ENCODE data around the gene VSNL1. TPM values are rescaled to one million over a fixed set of nuclear protein-coding genes. Genes with fewer than 3 reads are reported as not detected.
A peak's percentile ranks its signal among the peaks of the same experiment; 100 is the strongest.

The VSNL1 gene
- total and polyA plus RNA-seq, 11 donors: 2.6 to 26.3 (median 19.3) TPM

DNA sequence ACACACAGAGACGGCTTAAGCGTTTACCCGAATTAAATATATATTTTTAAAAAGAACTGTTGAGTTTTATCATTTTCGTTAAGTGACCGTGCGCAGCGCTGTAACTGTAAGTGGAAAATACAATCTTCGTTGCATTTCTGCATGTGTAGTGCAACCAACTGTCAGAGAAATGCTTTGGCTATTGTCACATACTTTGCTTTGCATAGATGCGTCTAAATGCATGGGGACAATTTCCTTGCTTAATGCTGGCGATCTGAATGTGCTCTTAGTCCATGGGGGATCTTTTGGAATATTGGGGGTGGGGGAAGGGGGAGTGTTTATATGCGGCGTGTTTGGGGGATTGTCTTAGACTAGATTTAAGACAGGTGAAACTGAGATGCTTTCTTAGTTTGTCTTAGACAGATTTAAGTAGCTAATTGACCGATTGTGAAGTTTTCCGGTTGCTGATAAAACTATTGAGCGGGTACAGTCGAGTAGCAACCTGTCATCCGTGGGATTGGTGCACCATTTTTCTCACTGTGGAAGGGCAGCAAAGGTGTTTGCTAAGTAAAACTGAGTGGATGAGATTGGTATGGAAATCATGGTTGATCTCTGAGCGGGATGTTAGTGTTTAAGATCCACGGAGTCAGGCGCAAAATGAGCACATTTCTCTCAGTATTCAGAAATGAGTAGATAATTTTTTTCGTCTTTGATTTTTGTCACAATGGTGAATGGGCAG is 476 bp downstream of the VSNL1 start:
- H3K4me1 ChIP-seq: peaks cover 0 to 13% (median 2%) of the 10 kb centered on the region in 12 donors
- 1 to 3% (median 2%) methylated on average over 21 of the region's 21 CpGs for WGBS, 4 donors
- peak overlapping the region; percentile 42 to 72 (median 57) for H3K4me3 ChIP-seq
- peak overlapping the region in 10 of 12 donors; percentile 79 to 93 (median 84) for H3K27ac ChIP-seq
- no peak for ATAC-seq
- no peaks in the 10 kb centered on the region for H3K9me3 ChIP-seq
- TF ChIP-seq POLR2A (IDR thresholded peaks at IDR 0.05) (no peak), CTCF (IDR thresholded peaks at IDR 0.05) (no peak)
- intact Hi-C loops (cut with DNase I): loop anchor here in 4 of 10 donors (5.0 to 10.0 kb wide), 3 partner anchors 104 to 121 kb away; no protein-coding TSS in a partner anchor
- DNase-seq: no peak
- H3K27me3 ChIP-seq: peaks cover 0 to 74% (median 26%) of the 10 kb centered on the region in 9 donors
- H3K36me3 ChIP-seq: no peaks in the 10 kb centered on the region

DNA sequence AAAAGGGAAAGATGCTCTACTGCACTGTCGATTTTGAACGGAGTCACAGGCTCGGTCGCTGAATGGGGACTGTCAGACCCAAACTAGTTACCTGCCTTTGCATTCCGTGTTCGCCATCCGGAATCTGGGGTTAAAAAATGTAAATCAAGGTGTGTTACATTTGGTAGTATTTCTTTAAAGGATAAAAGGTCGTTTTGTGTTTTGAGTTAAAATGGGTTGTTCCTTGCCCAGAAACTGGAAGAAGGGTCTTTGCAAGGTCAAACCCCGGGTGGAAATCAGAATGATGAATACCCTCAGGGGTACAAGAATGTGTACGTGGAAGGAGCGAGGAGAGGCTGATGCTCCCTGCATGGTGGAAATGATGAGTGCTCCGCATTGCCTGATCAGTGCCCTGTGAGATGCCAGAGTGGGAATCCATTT is 1.0 kb downstream of the VSNL1 start:
- intact Hi-C loops (cut with DNase I): loop anchor here in 4 of 10 donors (5.0 to 10.0 kb wide), 3 partner anchors 103 to 121 kb away; no protein-coding TSS in a partner anchor
- 7 to 8% (median 7%) methylated on average over 12 of the region's 12 CpGs for WGBS, 4 donors
- Histone ChIP-seq H3K27me3 (peaks cover 0 to 72% (median 28%) of the 10 kb centered on the region in 9 donors), H3K36me3 (no peaks in the 10 kb centered on the region), H3K9me3 (no peaks in the 10 kb centered on the region), H3K27ac (no peak overlapping the region), H3K4me3 (peak overlapping the region; percentile 42 to 72 (median 57)), H3K4me1 (peaks cover 0 to 13% (median 2%) of the 10 kb centered on the region in 12 donors)
- TF ChIP-seq CTCF (IDR thresholded peaks at IDR 0.05): no peak
- no peak for TF ChIP-seq POLR2A (IDR thresholded peaks at IDR 0.05)
- ATAC-seq (no peak), DNase-seq (no peak)

DNA sequence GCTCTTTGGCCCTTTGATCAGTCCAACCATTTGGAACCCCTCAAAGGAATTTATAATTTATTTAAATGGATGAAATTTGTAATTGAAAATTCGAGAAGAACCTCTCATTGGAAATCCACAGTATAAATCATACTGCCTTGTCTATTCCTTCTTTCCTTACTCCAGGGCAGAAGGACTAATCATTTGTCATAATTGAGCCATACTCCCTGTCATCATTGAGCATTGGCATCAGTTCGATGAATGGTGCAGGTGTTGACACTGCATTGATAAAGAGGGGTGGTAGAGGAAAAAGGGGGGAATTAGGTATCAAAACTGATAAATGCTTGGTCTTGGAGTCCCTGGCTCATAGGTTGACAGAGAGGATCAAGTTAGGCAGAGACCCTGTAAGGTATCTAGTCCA is 2.0 kb downstream of the VSNL1 start:
- H3K4me1 ChIP-seq: peaks cover 0 to 13% (median 2%) of the 10 kb centered on the region in 12 donors
- no peaks in the 10 kb centered on the region for H3K9me3 ChIP-seq
- intact Hi-C loops (cut with DNase I): loop anchor here in 4 of 10 donors (5.0 to 10.0 kb wide), 3 partner anchors 102 to 120 kb away; no protein-coding TSS in a partner anchor
- no peak for ATAC-seq
- H3K36me3 ChIP-seq: no peaks in the 10 kb centered on the region
- TF ChIP-seq CTCF (IDR thresholded peaks at IDR 0.05): no peak
- no peak for TF ChIP-seq POLR2A (IDR thresholded peaks at IDR 0.05)
- WGBS, 4 donors: 70 to 82% (median 79%) methylated on average over 2 of the region's 2 CpGs
- no peak overlapping the region for H3K4me3 ChIP-seq
- no peak for DNase-seq
- no peak overlapping the region for H3K27ac ChIP-seq
- peaks cover 0 to 62% (median 28%) of the 10 kb centered on the region in 9 donors for H3K27me3 ChIP-seq

DNA sequence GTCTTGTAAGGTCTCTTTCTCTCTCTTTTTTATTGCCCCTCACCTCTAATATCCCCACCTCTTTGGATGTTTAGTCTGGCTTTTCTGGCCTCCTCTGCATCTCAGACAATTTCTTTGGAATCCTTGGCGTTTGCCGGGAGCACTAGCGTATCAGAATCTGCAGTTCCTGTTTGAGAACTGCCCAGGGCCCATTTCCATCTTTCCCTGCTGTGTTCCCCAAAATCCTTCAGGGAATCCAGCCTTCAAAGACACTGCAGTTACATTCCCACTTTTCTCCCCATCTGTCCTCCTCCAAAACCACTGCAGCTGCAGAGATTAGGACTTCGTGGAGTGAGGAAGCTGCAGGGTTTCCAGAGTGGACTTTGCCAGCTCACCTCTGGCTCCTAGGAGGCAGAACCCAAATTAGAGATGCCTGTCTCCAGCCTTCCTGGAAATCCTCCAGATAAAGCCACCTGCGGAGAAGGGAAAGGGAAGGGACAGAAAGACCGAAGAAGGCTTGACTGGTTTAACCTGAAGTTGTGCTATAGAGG is 2.7 kb downstream of the VSNL1 start:
- TF ChIP-seq CTCF (IDR thresholded peaks at IDR 0.05) (no peak), POLR2A (IDR thresholded peaks at IDR 0.05) (no peak)
- Histone ChIP-seq H3K27me3 (peaks cover 0 to 56% (median 26%) of the 10 kb centered on the region in 9 donors), H3K9me3 (no peaks in the 10 kb centered on the region), H3K36me3 (no peaks in the 10 kb centered on the region), H3K4me3 (no peak overlapping the region), H3K4me1 (peaks cover 0 to 13% (median under 1%) of the 10 kb centered on the region in 12 donors), H3K27ac (no peak overlapping the region)
- ATAC-seq (no peak), DNase-seq (no peak)
- WGBS, 4 donors: 53 to 70% (median 61%) methylated on average over 6 of the region's 6 CpGs
- intact Hi-C loops (cut with DNase I): loop anchor here in 4 of 10 donors (5.0 to 10.0 kb wide), 3 partner anchors 102 to 119 kb away; no protein-coding TSS in a partner anchor
